ENCODE results near the gene MLLT3.

The MLLT3 gene

DNA sequence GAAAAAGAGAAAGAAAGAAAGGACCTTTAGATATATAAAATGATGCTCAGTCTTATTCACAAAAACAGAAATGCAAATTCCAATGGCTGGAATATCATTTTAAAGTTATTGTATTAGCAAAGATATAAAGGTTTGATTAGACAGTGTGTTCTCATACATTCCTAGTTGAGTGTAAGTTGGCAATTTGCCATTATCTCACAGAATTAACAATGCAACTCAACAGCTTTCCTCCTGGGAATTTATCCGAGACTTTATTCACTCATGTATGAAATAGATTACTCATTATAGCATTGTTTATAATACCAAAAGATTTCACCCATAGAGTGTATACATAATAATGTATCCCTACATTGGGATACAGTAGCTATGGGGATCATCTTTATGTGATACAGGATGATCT, 27.1 kb upstream of the MLLT3 start:
- Histone ChIP-seq H3K9me3 (ENCODE audit: insufficient read depth, low read depth, low read length) (no peaks in the 10 kb centered on the region), H2AK5ac (ENCODE audit: low read length) (no peak overlapping the region), H3K18ac (ENCODE audit: low read length) (no peak overlapping the region), H2AFZ (ENCODE audit: insufficient read depth, low read length, poor library complexity) (no peak overlapping the region), H2BK12ac (ENCODE audit: low read length) (no peak overlapping the region), H4K8ac (ENCODE audit: low read depth, low read length) (no peak overlapping the region), H3K79me2 (ENCODE audit: control insufficient read depth, insufficient read depth, low read length, poor library complexity) (no peaks in the 10 kb centered on the region), H2BK5ac (ENCODE audit: low read depth, low read length, poor library complexity) (no peak overlapping the region), H3K23ac (ENCODE audit: low read length) (no peak overlapping the region), H3K4me1 (ENCODE audit: control insufficient read depth in 1 of 2, insufficient read depth in 2 of 2, low read length in 2 of 2) (no peaks in the 10 kb centered on the region), H4K12ac (ENCODE audit: low read depth, low read length) (no peak overlapping the region), H2BK120ac (ENCODE audit: insufficient read depth, low read length, poor library complexity) (no peak overlapping the region), H3K36me3 (ENCODE audit: control insufficient read depth in 1 of 2, insufficient read depth in 2 of 2, low read length in 2 of 2) (no peaks in the 10 kb centered on the region), H3K4me3 (ENCODE audit: low read depth, low read length) (no peak overlapping the region), H3K4ac (ENCODE audit: low read depth, low read length) (no peak overlapping the region), H4K91ac (ENCODE audit: low read depth, low read length) (no peak overlapping the region), H3K27me3 (ENCODE audit: insufficient read depth, low read length) (no peaks in the 10 kb centered on the region), H3K79me1 (ENCODE audit: low read length) (no peaks in the 10 kb centered on the region), H3K27ac (ENCODE audit: low read depth, low read length) (no peak overlapping the region), H3K14ac (ENCODE audit: low read length) (no peak overlapping the region), H3K4me2 (ENCODE audit: low read length) (no peak overlapping the region), H3K9ac (ENCODE audit: low read length) (no peak overlapping the region)
- WGBS (ENCODE audit: extremely low coverage, insufficient coverage, insufficient read length): no CpG with 5 or more reads among the region's 1 CpG
- no peak for DNase-seq

GRCh38 chr9:20646656-20647055, 24.4 kb upstream of the MLLT3 start:
- no peak overlapping the region for H4K8ac ChIP-seq (ENCODE audit: low read depth, low read length)
- no peak overlapping the region for H3K4ac ChIP-seq (ENCODE audit: low read depth, low read length)
- no peak for DNase-seq
- no peak overlapping the region for H3K4me2 ChIP-seq (ENCODE audit: low read length)
- H3K79me1 ChIP-seq (ENCODE audit: low read length): no peaks in the 10 kb centered on the region
- H3K9ac ChIP-seq (ENCODE audit: low read length): no peak overlapping the region
- no peaks in the 10 kb centered on the region for H3K4me1 ChIP-seq (ENCODE audit: control insufficient read depth in 1 of 2, insufficient read depth in 2 of 2, low read length in 2 of 2)
- H3K36me3 ChIP-seq (ENCODE audit: control insufficient read depth in 1 of 2, insufficient read depth in 2 of 2, low read length in 2 of 2): no peaks in the 10 kb centered on the region
- H3K4me3 ChIP-seq (ENCODE audit: low read depth, low read length): no peak overlapping the region
- no peak overlapping the region for H2BK120ac ChIP-seq (ENCODE audit: insufficient read depth, low read length, poor library complexity)
- no peak overlapping the region for H2BK12ac ChIP-seq (ENCODE audit: low read length)
- H3K27me3 ChIP-seq (ENCODE audit: insufficient read depth, low read length): no peaks in the 10 kb centered on the region
- H3K79me2 ChIP-seq (ENCODE audit: control insufficient read depth, insufficient read depth, low read length, poor library complexity): no peaks in the 10 kb centered on the region
- no peak overlapping the region for H4K12ac ChIP-seq (ENCODE audit: low read depth, low read length)
- no peak overlapping the region for H2AK5ac ChIP-seq (ENCODE audit: low read length)
- H2BK5ac ChIP-seq (ENCODE audit: low read depth, low read length, poor library complexity): no peak overlapping the region
- WGBS (ENCODE audit: extremely low coverage, insufficient coverage, insufficient read length): no CpG with 5 or more reads among the region's 4 CpGs
- H3K14ac ChIP-seq (ENCODE audit: low read length): no peak overlapping the region
- H3K27ac ChIP-seq (ENCODE audit: low read depth, low read length): no peak overlapping the region
- no peaks in the 10 kb centered on the region for H3K9me3 ChIP-seq (ENCODE audit: insufficient read depth, low read depth, low read length)
- H3K23ac ChIP-seq (ENCODE audit: low read length): no peak overlapping the region
- H4K91ac ChIP-seq (ENCODE audit: low read depth, low read length): no peak overlapping the region
- no peak overlapping the region for H3K18ac ChIP-seq (ENCODE audit: low read length)
- H2AFZ ChIP-seq (ENCODE audit: insufficient read depth, low read length, poor library complexity): no peak overlapping the region

DNA sequence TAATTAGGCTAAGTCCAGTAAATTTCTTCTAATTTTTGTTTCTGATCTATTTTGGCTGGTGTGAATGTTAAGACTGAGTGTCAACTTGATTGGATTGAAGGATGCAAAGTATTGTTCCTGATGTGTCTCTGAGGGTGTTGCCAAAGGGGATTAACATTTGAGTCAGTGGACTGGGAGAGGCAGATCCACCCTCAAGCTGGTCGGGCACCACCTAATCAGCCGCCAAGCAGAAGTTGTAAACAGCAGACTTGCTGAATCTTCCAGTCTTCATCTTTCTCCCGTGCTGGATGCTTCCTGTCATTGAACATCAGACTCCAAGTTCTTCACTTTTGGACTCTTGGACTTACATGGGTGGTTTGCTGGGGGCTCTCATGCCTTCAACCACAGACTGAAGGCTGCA, 21.4 kb upstream of the MLLT3 start:
- Histone ChIP-seq H2AK5ac (ENCODE audit: low read length) (no peak overlapping the region), H3K79me1 (ENCODE audit: low read length) (no peaks in the 10 kb centered on the region), H3K9ac (ENCODE audit: low read length) (no peak overlapping the region), H3K27ac (ENCODE audit: low read depth, low read length) (no peak overlapping the region), H4K8ac (ENCODE audit: low read depth, low read length) (no peak overlapping the region), H3K14ac (ENCODE audit: low read length) (no peak overlapping the region), H3K4ac (ENCODE audit: low read depth, low read length) (no peak overlapping the region), H3K18ac (ENCODE audit: low read length) (no peak overlapping the region), H3K4me2 (ENCODE audit: low read length) (no peak overlapping the region), H2BK12ac (ENCODE audit: low read length) (no peak overlapping the region), H2AFZ (ENCODE audit: insufficient read depth, low read length, poor library complexity) (no peak overlapping the region), H3K9me3 (ENCODE audit: insufficient read depth, low read depth, low read length) (no peaks in the 10 kb centered on the region), H3K4me1 (ENCODE audit: control insufficient read depth in 1 of 2, insufficient read depth in 2 of 2, low read length in 2 of 2) (no peaks in the 10 kb centered on the region), H3K27me3 (ENCODE audit: insufficient read depth, low read length) (no peaks in the 10 kb centered on the region), H3K4me3 (ENCODE audit: low read depth, low read length) (no peak overlapping the region), H3K36me3 (ENCODE audit: control insufficient read depth in 1 of 2, insufficient read depth in 2 of 2, low read length in 2 of 2) (no peaks in the 10 kb centered on the region), H4K91ac (ENCODE audit: low read depth, low read length) (no peak overlapping the region), H3K23ac (ENCODE audit: low read length) (no peak overlapping the region), H3K79me2 (ENCODE audit: control insufficient read depth, insufficient read depth, low read length, poor library complexity) (no peaks in the 10 kb centered on the region), H2BK120ac (ENCODE audit: insufficient read depth, low read length, poor library complexity) (no peak overlapping the region), H2BK5ac (ENCODE audit: low read depth, low read length, poor library complexity) (no peak overlapping the region), H4K12ac (ENCODE audit: low read depth, low read length) (no peak overlapping the region)
- DNase-seq: no peak
- WGBS (ENCODE audit: extremely low coverage, insufficient coverage, insufficient read length): no CpG with 5 or more reads among the region's 3 CpGs

DNA sequence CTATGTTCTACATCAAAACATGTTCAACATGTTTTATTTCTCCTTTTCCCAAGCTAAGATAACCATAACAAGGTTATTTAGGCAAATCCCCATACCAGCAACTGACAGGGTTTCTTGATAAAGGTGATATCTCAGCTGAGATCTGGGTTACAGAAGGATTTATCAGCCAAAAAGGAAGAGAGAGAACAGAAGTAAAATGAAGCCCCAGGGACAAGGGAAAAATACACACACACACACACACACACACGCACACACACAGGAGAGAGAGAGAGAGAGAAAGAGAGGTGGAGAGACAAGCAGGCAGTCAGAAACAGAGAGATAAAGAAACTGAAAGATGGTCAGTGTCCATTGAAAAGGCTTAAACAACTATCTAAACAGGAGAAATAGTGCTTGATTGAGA, 19.7 kb upstream of the MLLT3 start:
- Histone ChIP-seq H3K14ac (ENCODE audit: low read length) (no peak overlapping the region), H3K9me3 (ENCODE audit: insufficient read depth, low read depth, low read length) (no peaks in the 10 kb centered on the region), H3K27ac (ENCODE audit: low read depth, low read length) (no peak overlapping the region), H4K12ac (ENCODE audit: low read depth, low read length) (no peak overlapping the region), H3K79me2 (ENCODE audit: control insufficient read depth, insufficient read depth, low read length, poor library complexity) (no peaks in the 10 kb centered on the region), H2AFZ (ENCODE audit: insufficient read depth, low read length, poor library complexity) (no peak overlapping the region), H3K4ac (ENCODE audit: low read depth, low read length) (no peak overlapping the region), H3K23ac (ENCODE audit: low read length) (no peak overlapping the region), H2AK5ac (ENCODE audit: low read length) (no peak overlapping the region), H3K4me1 (ENCODE audit: control insufficient read depth in 1 of 2, insufficient read depth in 2 of 2, low read length in 2 of 2) (peaks cover 0 to 3% of the 10 kb centered on the region in 2 experiments), H3K36me3 (ENCODE audit: control insufficient read depth in 1 of 2, insufficient read depth in 2 of 2, low read length in 2 of 2) (no peaks in the 10 kb centered on the region), H3K4me3 (ENCODE audit: low read depth, low read length) (no peak overlapping the region), H3K9ac (ENCODE audit: low read length) (no peak overlapping the region), H3K79me1 (ENCODE audit: low read length) (no peaks in the 10 kb centered on the region), H2BK120ac (ENCODE audit: insufficient read depth, low read length, poor library complexity) (no peak overlapping the region), H3K27me3 (ENCODE audit: insufficient read depth, low read length) (no peaks in the 10 kb centered on the region), H3K4me2 (ENCODE audit: low read length) (no peak overlapping the region), H2BK5ac (ENCODE audit: low read depth, low read length, poor library complexity) (no peak overlapping the region), H4K8ac (ENCODE audit: low read depth, low read length) (no peak overlapping the region), H3K18ac (ENCODE audit: low read length) (no peak overlapping the region), H2BK12ac (ENCODE audit: low read length) (no peak overlapping the region), H4K91ac (ENCODE audit: low read depth, low read length) (no peak overlapping the region)
- WGBS (ENCODE audit: extremely low coverage, insufficient coverage, insufficient read length): no CpG with 5 or more reads among the region's 1 CpG
- no peak for DNase-seq

Measured in trophoblast cell (in vitro differentiated cells and primary cell).